Gastrocnemius medialis (tissue), 4 donors: Measurements from ENCODE around the gene TSR3. TPM values are rescaled to one million over a fixed set of nuclear protein-coding genes. Genes with fewer than 3 reads are reported as not detected.

Source experiments
- ATAC-seq, 2 donors: fragments of 150-250 bp; one replicate each; pipeline ENCODE4 v1.9.1; 2016
- DNase-seq, 2 donors: peaks; one replicate each; pipeline ENCODE4 v3.0.0-alpha.2; 2019
- H3K27ac ChIP-seq, 4 donors: fragments of 200-600 bp; sonication (generic); 1 replicate in 1 of 4; 2 replicates in 3 of 4; pipeline ENCODE4 v1.5.1; 2016 to 2018; ENCODE audit warnings: mild to moderate bottlenecking in 2 of 4, moderate library complexity in 1 of 4
- H3K27me3 ChIP-seq, 3 donors: fragments of 200-600 bp; sonication (generic) in 2 of 3; 1 replicate in 1 of 3; 2 replicates in 2 of 3; pipeline versions ENCODE4 v1.5.1 to v1.6.0; 2016 to 2019; ENCODE audit warnings: mild to moderate bottlenecking in 1 of 3, moderate library complexity in 1 of 3
- H3K36me3 ChIP-seq, 2 donors: fragments of 200-600 bp; sonication (generic) in 1 of 2; one replicate each; pipeline ENCODE4 v1.5.1; 2017 to 2018
- H3K4me1 ChIP-seq, 2 donors: fragments of 200-600 bp; sonication (generic) in 1 of 2; one replicate each; pipeline ENCODE4 v1.5.1; 2016 to 2017; ENCODE audit warnings: mild to moderate bottlenecking in 2 of 2
- H3K4me3 ChIP-seq, 4 donors: fragments of 200-600 bp; sonication (generic) in 3 of 4; 1 replicate in 1 of 4; 2 replicates in 3 of 4; pipeline ENCODE4 v1.5.1; 2016 to 2019; ENCODE audit warnings: mild to moderate bottlenecking in 2 of 4
- H3K9me3 ChIP-seq, 3 donors: fragments of 200-600 bp; sonication (generic) in 2 of 3; 1 replicate in 1 of 3; 2 replicates in 2 of 3; pipeline ENCODE4 v1.5.1; 2016 to 2019
- POLR2A ChIP-seq, 2 donors: fragments of 450-650 bp; IDR thresholded peaks; one replicate each; pipeline ENCODE4 v1.6.1; 2017; ENCODE audit warnings: antibody characterized with exemption in 2 of 2, mild to moderate bottlenecking in 2 of 2, moderate library complexity in 2 of 2
- in situ Hi-C, 4 donors: fragments of 200-750 bp; cut with MboI; loops; one replicate each; pipeline versions ENCODE4 v1.15.0 to v1.8.0; 2017; ENCODE audit warnings: low sequenced_read_pairs in 4 of 4
- intact Hi-C: fragments of 100-400 bp; cut with DNase I; formaldehyde crosslinking; loops from one replicate; pipeline ENCODE4 v1.15.1; 2023; ENCODE audit warnings: low total_unique reads
- total RNA-seq, 4 donors: library from RNA; depleted of rRNA; stranded (reverse); fragments of >200 nt; gene quantifications; one replicate each; pipeline versions ENCODE4 v1.1.0 to v1.2.3, GENCODE V29; 2016
- TF ChIP-seq, protein P1 (sequence below), 5 experiments: fragments of 450-650 bp in 3 of 5; fragments of 200-600 bp in 2 of 5; sonication (generic) in 2 of 5; IDR thresholded peaks in 4 of 5; conservative IDR thresholded peaks in 1 of 5; 1 replicate in 4 of 5; 2 replicates in 1 of 5; pipeline ENCODE4 v1.5.1; 2016 to 2019; ENCODE audit warnings: antibody characterized with exemption in 5 of 5, mild to moderate bottlenecking in 3 of 5, moderate library complexity in 3 of 5

TSR3 gene
- total RNA-seq, 4 donors from 2014 or later: 63.3 to 103 (median 72.4) TPM

GRCh38 chr16:1383556-1383955 lies 31.9 kb upstream of the TSR3 start:
- intact Hi-C loops: no loop called here
- no peak overlapping the region for H3K4me3 ChIP-seq
- no peaks in the 10 kb centered on the region for H3K9me3 ChIP-seq
- no peaks in the 10 kb centered on the region for H3K27me3 ChIP-seq
- TF ChIP-seq, protein P1, sequence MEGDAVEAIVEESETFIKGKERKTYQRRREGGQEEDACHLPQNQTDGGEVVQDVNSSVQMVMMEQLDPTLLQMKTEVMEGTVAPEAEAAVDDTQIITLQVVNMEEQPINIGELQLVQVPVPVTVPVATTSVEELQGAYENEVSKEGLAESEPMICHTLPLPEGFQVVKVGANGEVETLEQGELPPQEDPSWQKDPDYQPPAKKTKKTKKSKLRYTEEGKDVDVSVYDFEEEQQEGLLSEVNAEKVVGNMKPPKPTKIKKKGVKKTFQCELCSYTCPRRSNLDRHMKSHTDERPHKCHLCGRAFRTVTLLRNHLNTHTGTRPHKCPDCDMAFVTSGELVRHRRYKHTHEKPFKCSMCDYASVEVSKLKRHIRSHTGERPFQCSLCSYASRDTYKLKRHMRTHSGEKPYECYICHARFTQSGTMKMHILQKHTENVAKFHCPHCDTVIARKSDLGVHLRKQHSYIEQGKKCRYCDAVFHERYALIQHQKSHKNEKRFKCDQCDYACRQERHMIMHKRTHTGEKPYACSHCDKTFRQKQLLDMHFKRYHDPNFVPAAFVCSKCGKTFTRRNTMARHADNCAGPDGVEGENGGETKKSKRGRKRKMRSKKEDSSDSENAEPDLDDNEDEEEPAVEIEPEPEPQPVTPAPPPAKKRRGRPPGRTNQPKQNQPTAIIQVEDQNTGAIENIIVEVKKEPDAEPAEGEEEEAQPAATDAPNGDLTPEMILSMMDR (IDR thresholded peaks at IDR 0.05 in 4 of 5, conservative IDR thresholded peaks at IDR 0.05 in 1 of 5): no peak
- TF ChIP-seq POLR2A (IDR thresholded peaks at IDR 0.05): no peak
- no peak overlapping the region for H3K27ac ChIP-seq
- DNase-seq (no peak), ATAC-seq (no peak)
- in situ Hi-C loops: no loop called here
- peaks cover 1 to 4% of the 10 kb centered on the region in 2 donors for H3K4me1 ChIP-seq
- H3K36me3 ChIP-seq: peaks cover 0 to 15% of the 10 kb centered on the region in 2 donors

- DNase-seq: no peak
- intact Hi-C loops: no loop called here
These were observed 30.1 kb upstream of the TSR3 start for GRCh38 chr16:1381612-1382406.

GRCh38 chr16:1380195-1380594 lies 28.5 kb upstream of the TSR3 start:
- ATAC-seq: no peak

More at GRCh38 chr16:1381612-1382406, 30.1 kb upstream of the TSR3 start:
- H3K27ac ChIP-seq: no peak overlapping the region
- H3K36me3 ChIP-seq: peaks cover 0 to 9% of the 10 kb centered on the region in 2 donors
- ATAC-seq: no peak
- H3K9me3 ChIP-seq: no peaks in the 10 kb centered on the region
- in situ Hi-C loops: no loop called here
- no peaks in the 10 kb centered on the region for H3K27me3 ChIP-seq
- no peak overlapping the region for H3K4me3 ChIP-seq
- peaks cover 10 to 20% of the 10 kb centered on the region in 2 donors for H3K4me1 ChIP-seq
- TF ChIP-seq, protein P1 (IDR thresholded peaks at IDR 0.05 in 4 of 5, conservative IDR thresholded peaks at IDR 0.05 in 1 of 5): no peak
- TF ChIP-seq POLR2A (IDR thresholded peaks at IDR 0.05): no peak

GRCh38 chr16:1379304-1380076 lies 27.8 kb upstream of the TSR3 start:
- Histone ChIP-seq H3K27me3 (no peaks in the 10 kb centered on the region), H3K27ac (peak overlapping the region; percentile 95 to 98 (median 98)), H3K36me3 (peaks cover 0 to 5% of the 10 kb centered on the region in 2 donors), H3K4me1 (peaks cover 10 to 20% of the 10 kb centered on the region in 2 donors), H3K9me3 (no peaks in the 10 kb centered on the region), H3K4me3 (peak overlapping the region; percentile 64 to 77 (median 70))
- intact Hi-C loops: loop anchor here (1.0 to 2.0 kb wide), 4 partner anchors 16 to 82 kb away; partner anchors contain the start of gene UQCC4
- in situ Hi-C loops: no loop called here
- ATAC-seq (peak; percentile 70 to 72), DNase-seq (peak; percentile 42 to 70)
- peak; percentile 76 to 85 for TF ChIP-seq POLR2A (IDR thresholded peaks at IDR 0.05)
- TF ChIP-seq, protein P1 (IDR thresholded peaks at IDR 0.05 in 4 of 5, conservative IDR thresholded peaks at IDR 0.05 in 1 of 5): no peak

More at GRCh38 chr16:1380195-1380594, 28.5 kb upstream of the TSR3 start:
- H3K9me3 ChIP-seq: no peaks in the 10 kb centered on the region
- H3K27ac ChIP-seq: peak overlapping the region; percentile 95 to 98 (median 98)
- TF ChIP-seq POLR2A (IDR thresholded peaks at IDR 0.05): no peak
- TF ChIP-seq, protein P1 (IDR thresholded peaks at IDR 0.05 in 4 of 5, conservative IDR thresholded peaks at IDR 0.05 in 1 of 5): no peak
- H3K4me3 ChIP-seq: peak overlapping the region in 1 of 4 donors; percentile 64
- in situ Hi-C loops: no loop called here
- H3K36me3 ChIP-seq: peaks cover 0 to 9% of the 10 kb centered on the region in 2 donors
- no peaks in the 10 kb centered on the region for H3K27me3 ChIP-seq
- intact Hi-C loops: no loop called here
- no peak for DNase-seq
- peaks cover 10 to 20% of the 10 kb centered on the region in 2 donors for H3K4me1 ChIP-seq
